HEK293T (cell line): ENCODE data around the gene RTN3.

Source experiments
- CTCF ChIA-PET: fragments of 350-600 bp; formaldehyde crosslinking; extraction: SDS; loops from one replicate; lab custom pipeline; 2021; ENCODE audit warnings: antibody characterized with exemption, inconsistent platforms; lab: Yijun Ruan, JAX
- POLR2A ChIA-PET: fragments of 350-600 bp; formaldehyde crosslinking; extraction: SDS; loops from one replicate; lab custom pipeline; 2020; ENCODE audit warnings: antibody characterized with exemption, inconsistent platforms; lab: Yijun Ruan, JAX
- DNase-seq: peaks from one replicate; pipeline ENCODE4 v3.0.0; 2012; ENCODE audit warnings: mixed read lengths; ENCODE audit errors: extremely low spot score
- ARNT ChIP-seq: fragments of 450-650 bp; IDR thresholded peaks from 2 replicates; pipeline ENCODE4 v1.6.1; 2017; ENCODE audit warnings: mild to moderate bottlenecking
- BHLHE40 ChIP-seq: fragments of 450-650 bp; IDR thresholded peaks from 2 replicates; pipeline ENCODE4 v1.6.1; 2016; ENCODE audit warnings: mild to moderate bottlenecking, moderate library complexity, borderline replicate concordance
- CTBP1 ChIP-seq: fragments of 450-650 bp; IDR thresholded peaks from 2 replicates; pipeline ENCODE4 v1.6.1; 2016; ENCODE audit warnings: borderline replicate concordance
- ELF4 ChIP-seq: fragments of 450-650 bp; IDR thresholded peaks from 2 replicates; pipeline ENCODE4 v1.6.1; 2017; ENCODE audit warnings: antibody characterized with exemption
- FOXA1 ChIP-seq: fragments of 450-650 bp; IDR thresholded peaks from 2 replicates; pipeline ENCODE4 v1.6.1; 2016; ENCODE audit warnings: mild to moderate bottlenecking
- FOXK2 ChIP-seq: fragments of 450-650 bp; IDR thresholded peaks from 2 replicates; pipeline ENCODE4 v1.6.1; 2016; ENCODE audit warnings: mild to moderate bottlenecking
- FOXM1 ChIP-seq: fragments of 450-650 bp; IDR thresholded peaks from 2 replicates; pipeline ENCODE4 v1.6.1; 2017; ENCODE audit warnings: mild to moderate bottlenecking, borderline replicate concordance
- HDGF ChIP-seq: fragments of 450-650 bp; IDR thresholded peaks from 2 replicates; pipeline ENCODE4 v1.6.1; 2017; ENCODE audit warnings: antibody characterized with exemption, borderline replicate concordance
- L3MBTL2 ChIP-seq: fragments of 450-650 bp; conservative IDR thresholded peaks from 2 replicates; pipeline ENCODE4 v1.6.1; 2016; ENCODE audit warnings: mild to moderate bottlenecking
- LEF1 ChIP-seq: fragments of 450-650 bp; IDR thresholded peaks from 2 replicates; pipeline ENCODE4 v1.6.1; 2017; ENCODE audit warnings: mild to moderate bottlenecking, borderline replicate concordance
- NFRKB ChIP-seq: fragments of 450-650 bp; IDR thresholded peaks from 2 replicates; pipeline ENCODE4 v1.6.1; 2016; ENCODE audit warnings: mild to moderate bottlenecking, moderate library complexity
- PKNOX1 ChIP-seq: fragments of 450-650 bp; IDR thresholded peaks from 2 replicates; pipeline ENCODE4 v1.6.1; 2016
- SP1 ChIP-seq: fragments of 450-650 bp; IDR thresholded peaks from 2 replicates; pipeline ENCODE4 v1.6.1; 2017
- SUZ12 ChIP-seq: fragments of 450-650 bp; IDR thresholded peaks from 2 replicates; pipeline ENCODE4 v1.6.1; 2016; ENCODE audit warnings: mild to moderate bottlenecking
- TARDBP ChIP-seq: fragments of 450-650 bp; IDR thresholded peaks from 2 replicates; pipeline ENCODE4 v1.6.1; 2016
- ZNF384 ChIP-seq: fragments of 450-650 bp; IDR thresholded peaks from 2 replicates; pipeline ENCODE4 v1.6.1; 2016

The RTN3 gene

GRCh38 chr11:63779039-63779438 lies 97.7 kb downstream of the RTN3 start:
- no peak for DNase-seq
- ChIA-PET POLR2A (interaction anchor here (1.2 to 1.6 kb wide), 2 partner anchors 33 to 41 kb away, joined by 3 to 5 read pairs; no protein-coding TSS in a partner anchor), CTCF (interaction anchor here (0.6 kb wide), 1 partner anchor 87 kb away, joined by 3 read pairs; no protein-coding TSS in a partner anchor)
- no peak for TF ChIP-seq SP1
- no peak for TF ChIP-seq HDGF
- no peak for TF ChIP-seq ELF4
- TF ChIP-seq FOXA1 = no peak
- TF ChIP-seq CTBP1 = no peak
- no peak for TF ChIP-seq SUZ12
- no peak for TF ChIP-seq TARDBP
- TF ChIP-seq ARNT = no peak

- ChIA-PET CTCF (no interaction called here), POLR2A (interaction anchor here (1.0 kb wide), 1 partner anchor 14 kb away, joined by 3 read pairs; no protein-coding TSS in a partner anchor)
- TF ChIP-seq CTBP1 (no peak), BHLHE40 (no peak), L3MBTL2 (no peak), ARNT (no peak), NFRKB (no peak), FOXM1 (no peak), ZNF384 (no peak), FOXA1 (no peak), SUZ12 (no peak), ELF4 (no peak), TARDBP (no peak), LEF1 (no peak), PKNOX1 (no peak)
- DNase-seq = no peak
These were observed 101.4 kb downstream of the RTN3 start for GRCh38 chr11:63782749-63783148.

- CTCF ChIA-PET = no interaction called here
- TF ChIP-seq ARNT (no peak), LEF1 (no peak)
- no peak for DNase-seq
- POLR2A ChIA-PET = no interaction called here
These were observed 102.8 kb downstream of the RTN3 start for GRCh38 chr11:63783925-63784592.

GRCh38 chr11:63785823-63786222 lies 104.5 kb downstream of the RTN3 start:
- no peak for TF ChIP-seq NFRKB
- no peak for TF ChIP-seq PKNOX1
- TF ChIP-seq LEF1 = no peak
- no peak for TF ChIP-seq CTBP1
- TF ChIP-seq SP1 = no peak
- TF ChIP-seq SUZ12 = no peak
- no peak for TF ChIP-seq L3MBTL2
- TF ChIP-seq FOXA1 = no peak
- no peak for TF ChIP-seq TARDBP
- no peak for TF ChIP-seq ZNF384
- no peak for TF ChIP-seq HDGF
- no peak for TF ChIP-seq ARNT
- no peak for TF ChIP-seq FOXK2
- TF ChIP-seq FOXM1 = no peak
- TF ChIP-seq ELF4 = no peak
- no peak for TF ChIP-seq BHLHE40
- POLR2A ChIA-PET = interaction anchor here (1.3 kb wide), 1 partner anchor 17 kb away, joined by 3 read pairs; no protein-coding TSS in a partner anchor
- CTCF ChIA-PET = no interaction called here
- DNase-seq = no peak

- TF ChIP-seq SP1 = no peak
- TF ChIP-seq ELF4 = no peak
- TF ChIP-seq PKNOX1 = no peak
- ChIA-PET POLR2A (no interaction called here), CTCF (no interaction called here)
- DNase-seq = no peak
These were observed 110.3 kb downstream of the RTN3 start for GRCh38 chr11:63791495-63792167.

GRCh38 chr11:63793161-63793560 lies 111.9 kb downstream of the RTN3 start:
- TF ChIP-seq L3MBTL2 (no peak), FOXA1 (no peak), SP1 (no peak), FOXK2 (no peak), PKNOX1 (no peak)
- CTCF ChIA-PET = no interaction called here
- DNase-seq = no peak
- POLR2A ChIA-PET = no interaction called here
